ENCODE measurements around the gene KRT8.
"Not testable (repeated sequence)": the region's sequence is repeated elsewhere in the genome, so short reads cannot be mapped to it uniquely, and the experiment has no call there.

Gene KRT8

GRCh38 chr12:52874573-52875435 lies 30.1 kb downstream of the KRT8 start:
- no peak for DNase-seq (ENCODE audit: low read depth)

- DNase-seq (ENCODE audit: low read depth), result peak; percentile 24
Observed at GRCh38 chr12:52873832-52874572, 30.9 kb downstream of the KRT8 start.

DNA sequence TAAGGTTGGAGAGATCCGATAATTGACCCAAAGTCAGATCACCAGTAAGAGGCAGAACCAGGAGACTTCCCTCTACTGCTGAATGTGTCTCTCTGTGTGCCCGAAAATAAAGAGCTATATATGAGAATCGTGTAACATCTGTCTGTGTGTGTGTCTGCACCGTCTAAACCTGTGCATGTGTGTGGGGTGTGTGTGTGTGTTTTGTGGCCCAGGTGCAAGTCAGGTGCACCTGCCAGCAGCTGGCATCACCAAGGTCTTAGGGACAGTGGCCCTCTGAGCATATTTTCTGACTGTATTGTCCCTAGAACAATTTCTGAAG lies 31.4 kb downstream of the KRT8 start:
- DNase-seq (ENCODE audit: low read depth), result no peak

- no peak for DNase-seq (ENCODE audit: low read depth)
Observed at GRCh38 chr12:52872644-52873389, 32.1 kb downstream of the KRT8 start.

GRCh38 chr12:52871291-52872039 lies 33.4 kb downstream of the KRT8 start:
- no peak for DNase-seq (ENCODE audit: low read depth)

- peak; percentile 78 for DNase-seq (ENCODE audit: low read depth)
Observed at GRCh38 chr12:52870361-52871290, 34.2 kb downstream of the KRT8 start.

DNA sequence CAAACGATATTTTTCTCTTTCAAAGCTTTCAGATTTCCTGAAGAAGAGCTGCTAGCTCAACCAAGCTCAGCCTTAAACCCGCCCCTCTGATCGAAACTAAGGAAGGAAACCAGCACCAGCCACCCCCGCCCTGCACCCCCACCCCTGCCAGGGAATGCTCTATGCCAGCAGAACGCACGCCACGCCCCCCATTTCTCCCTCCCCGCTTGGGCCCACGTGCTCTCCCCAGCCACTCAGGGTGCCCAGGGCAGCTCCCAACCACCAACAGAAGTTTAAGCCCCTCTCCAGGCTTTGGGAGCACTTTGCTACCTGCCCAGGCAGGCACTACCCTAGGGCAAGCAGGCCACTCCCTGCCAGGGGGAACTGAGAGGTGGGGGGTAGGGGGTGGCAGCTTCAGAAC lies 37.2 kb downstream of the KRT8 start:
- DNase-seq (ENCODE audit: low read depth), result no peak

GRCh38 chr12:52867152-52867551 lies 37.7 kb downstream of the KRT8 start:
- DNase-seq (ENCODE audit: low read depth), result no peak

- no peak for DNase-seq (ENCODE audit: low read depth)
Observed at GRCh38 chr12:52865090-52865944, 39.6 kb downstream of the KRT8 start.

DNA sequence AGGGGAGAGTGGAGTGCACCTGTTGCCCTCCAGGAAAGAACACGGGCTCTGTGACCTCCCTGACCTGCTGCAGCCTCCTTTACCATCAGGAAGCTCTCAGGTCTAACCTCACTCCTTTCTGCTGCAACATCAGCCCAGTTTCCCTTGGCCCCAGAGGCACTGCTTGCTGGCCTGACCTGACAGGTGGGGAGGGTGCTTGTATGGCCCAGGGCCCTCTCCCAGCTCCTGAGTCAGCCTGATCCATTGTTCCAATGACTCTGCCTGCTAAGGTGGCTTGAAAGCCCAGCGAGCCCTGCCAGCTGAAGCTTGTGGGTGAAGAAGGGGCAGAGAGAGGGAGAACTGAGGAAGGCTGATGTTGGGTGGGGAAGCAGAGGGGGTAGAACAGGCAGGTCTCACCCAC lies 42.9 kb downstream of the KRT8 start:
- no peak for DNase-seq (ENCODE audit: low read depth)

DNA sequence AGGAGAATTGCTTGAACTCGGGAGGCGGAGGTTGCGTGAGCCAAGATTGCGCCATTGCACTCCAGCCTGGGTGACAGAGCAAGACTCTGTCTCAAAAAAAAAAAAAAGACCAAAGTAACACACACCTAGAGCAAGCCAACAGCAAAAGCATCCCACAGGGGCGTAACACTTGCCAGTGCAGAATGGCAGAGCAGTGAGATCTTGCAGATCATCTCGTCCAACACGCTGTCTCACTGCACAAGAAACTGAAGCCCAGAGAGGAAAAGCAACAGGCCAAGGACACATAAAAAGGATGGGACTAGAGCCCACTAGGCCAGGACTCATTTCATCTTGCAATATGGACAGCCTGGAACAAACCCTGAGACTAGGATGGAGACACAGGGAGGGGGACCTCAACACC lies 43.4 kb downstream of the KRT8 start:
- DNase-seq (ENCODE audit: low read depth), result no peak

GRCh38 chr12:52860102-52860823 lies 44.6 kb downstream of the KRT8 start:
- DNase-seq (ENCODE audit: low read depth), result no peak

- no peak for DNase-seq (ENCODE audit: low read depth)
Observed at GRCh38 chr12:52857500-52857899, 47.4 kb downstream of the KRT8 start.

DNA sequence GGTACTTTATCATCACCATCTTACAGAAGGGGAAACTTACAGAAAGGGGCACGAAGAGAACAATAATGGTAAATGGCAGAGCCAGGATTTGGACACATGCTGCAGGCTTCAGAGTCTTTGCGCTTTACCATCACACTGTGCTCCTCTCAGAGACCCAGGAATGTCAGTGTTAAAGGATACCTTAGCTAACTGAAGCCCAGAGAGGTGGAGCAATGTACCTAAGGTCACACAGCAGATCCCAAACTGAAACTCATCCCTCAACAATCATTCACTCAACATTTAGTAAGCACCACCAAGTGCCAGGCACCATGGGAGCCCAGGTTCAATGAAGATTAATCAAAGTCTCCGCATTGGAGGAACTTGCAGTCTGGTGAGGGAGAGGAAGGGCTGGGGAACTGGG lies 48.1 kb downstream of the KRT8 start:
- no peak for DNase-seq (ENCODE audit: low read depth)

DNA sequence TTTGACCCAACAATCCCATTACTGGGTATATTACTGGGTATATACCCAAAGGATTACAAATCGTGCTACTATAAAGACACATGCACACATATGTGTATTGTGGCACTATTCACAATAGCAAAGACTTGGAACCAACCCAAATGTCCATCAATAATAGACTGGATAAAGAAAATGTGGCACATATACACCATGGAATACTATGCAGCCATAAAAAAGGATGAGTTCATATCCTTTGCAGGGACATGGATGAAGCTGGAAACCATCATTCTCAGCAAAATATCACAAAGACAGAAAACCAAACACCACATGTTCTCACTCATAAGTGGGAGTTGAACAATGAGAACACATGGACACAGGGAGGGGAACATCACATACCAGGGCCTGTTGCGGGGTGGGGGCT lies 48.8 kb downstream of the KRT8 start:
- DNase-seq (ENCODE audit: low read depth), result not testable (repeated sequence)

DNA sequence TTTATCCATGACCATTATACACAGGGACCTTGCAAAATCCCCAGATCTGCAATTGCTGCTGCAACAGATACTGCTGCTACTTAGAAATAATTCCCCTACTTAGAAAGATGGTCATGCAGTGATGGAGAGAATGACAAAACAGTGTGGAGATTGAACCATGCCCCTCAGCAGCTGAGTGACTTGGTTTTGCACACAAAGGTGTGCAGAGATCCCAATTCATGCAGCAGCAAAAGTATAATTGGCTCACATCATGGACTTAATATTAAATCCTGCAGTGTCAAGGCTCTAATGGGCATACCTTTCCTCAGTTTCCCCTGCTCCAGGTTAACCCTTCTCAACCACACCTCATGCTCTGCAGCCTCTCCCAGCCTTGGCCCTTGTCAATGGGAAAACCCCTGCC lies 53.1 kb downstream of the KRT8 start:
- no peak for DNase-seq (ENCODE audit: low read depth)

DNA sequence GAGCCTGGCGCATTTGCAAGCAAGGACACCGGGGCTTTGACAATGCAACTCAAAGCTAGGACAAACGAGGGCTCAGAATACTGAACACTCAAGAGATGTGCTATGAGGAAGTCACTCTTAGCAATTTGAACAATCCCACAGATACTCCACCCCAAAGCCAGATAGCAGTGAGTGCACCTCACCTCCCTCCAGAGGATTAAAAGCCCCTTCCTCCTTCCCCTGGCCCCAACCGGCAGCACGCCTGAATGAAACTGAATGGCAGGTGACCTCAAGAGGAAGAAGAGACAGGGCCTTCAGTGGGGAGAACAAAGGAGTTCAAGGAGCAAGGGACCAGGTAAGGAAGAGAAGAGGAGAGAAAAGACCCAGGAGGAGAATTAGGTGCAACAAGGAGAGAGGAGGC lies 54.2 kb downstream of the KRT8 start:
- no peak for DNase-seq (ENCODE audit: low read depth)

DNA sequence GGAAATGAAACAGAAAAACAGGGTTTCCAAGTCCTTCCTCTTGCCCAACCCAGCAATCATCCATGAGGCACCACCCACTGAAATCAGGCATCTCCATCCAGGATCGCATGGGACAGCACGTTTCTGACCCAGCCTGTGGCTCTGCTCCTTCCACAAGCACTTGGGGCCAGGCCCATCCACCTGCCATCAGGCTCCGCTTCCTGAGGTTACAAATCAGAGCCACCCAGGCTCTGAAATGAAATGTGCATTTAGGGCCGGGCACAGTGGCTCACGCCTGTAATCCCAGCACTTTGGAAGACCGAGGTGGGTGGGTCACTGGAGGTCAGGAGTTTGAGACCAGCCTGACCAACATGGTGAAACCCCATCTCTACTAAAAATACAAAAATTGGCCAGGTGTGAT lies 55.4 kb downstream of the KRT8 start:
- no peak for DNase-seq (ENCODE audit: low read depth)

DNA sequence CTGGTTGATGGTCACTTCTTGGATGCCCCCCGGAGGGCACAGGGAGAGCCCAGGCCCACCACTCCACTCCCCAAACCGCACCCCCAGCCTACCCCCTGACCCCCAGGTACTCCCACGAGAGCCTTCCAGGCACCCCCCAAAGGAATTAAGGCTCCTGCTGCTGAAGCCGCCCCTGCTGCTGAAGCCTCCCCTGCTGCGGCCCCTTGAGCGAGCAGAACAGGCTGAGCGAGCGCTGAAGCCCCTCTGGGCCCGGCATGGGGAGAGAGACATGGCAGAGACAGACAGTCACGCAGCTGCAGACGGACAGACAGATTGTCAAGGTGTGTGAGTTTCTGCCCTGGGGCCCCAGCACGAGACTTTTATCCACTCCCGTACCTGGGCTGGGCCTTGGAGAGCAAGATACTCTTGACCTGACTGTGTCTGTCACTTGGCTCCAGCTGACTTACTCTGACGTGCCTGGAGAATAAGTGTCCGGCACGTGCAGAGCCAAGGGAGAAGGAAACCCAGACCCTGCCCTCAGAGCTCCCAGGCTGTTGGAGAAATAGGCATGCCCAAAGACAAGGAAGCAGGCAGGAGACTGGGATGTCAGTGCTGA lies 56.1 kb downstream of the KRT8 start, which contains the start of gene KRT78:
Gene KRT78, minus strand, starts transcription at position 334 of the 595 bp plus-strand sequence. Its CDS starts 64 bp downstream, at position 270.
- no peak for DNase-seq (ENCODE audit: low read depth)

Data from stimulated activated CD8-positive, alpha-beta memory T cell treated with anti-CD3 and anti-CD28 coated beads, Interleukin-15, amount 100 ng/mL, for 1 hour (primary cell).